Measurements from ENCODE around the gene PCDHB13.
"Not testable (repeated sequence)": the region's sequence is repeated elsewhere in the genome, so short reads cannot be mapped to it uniquely, and the experiment has no call there.

Gene PCDHB13

DNA sequence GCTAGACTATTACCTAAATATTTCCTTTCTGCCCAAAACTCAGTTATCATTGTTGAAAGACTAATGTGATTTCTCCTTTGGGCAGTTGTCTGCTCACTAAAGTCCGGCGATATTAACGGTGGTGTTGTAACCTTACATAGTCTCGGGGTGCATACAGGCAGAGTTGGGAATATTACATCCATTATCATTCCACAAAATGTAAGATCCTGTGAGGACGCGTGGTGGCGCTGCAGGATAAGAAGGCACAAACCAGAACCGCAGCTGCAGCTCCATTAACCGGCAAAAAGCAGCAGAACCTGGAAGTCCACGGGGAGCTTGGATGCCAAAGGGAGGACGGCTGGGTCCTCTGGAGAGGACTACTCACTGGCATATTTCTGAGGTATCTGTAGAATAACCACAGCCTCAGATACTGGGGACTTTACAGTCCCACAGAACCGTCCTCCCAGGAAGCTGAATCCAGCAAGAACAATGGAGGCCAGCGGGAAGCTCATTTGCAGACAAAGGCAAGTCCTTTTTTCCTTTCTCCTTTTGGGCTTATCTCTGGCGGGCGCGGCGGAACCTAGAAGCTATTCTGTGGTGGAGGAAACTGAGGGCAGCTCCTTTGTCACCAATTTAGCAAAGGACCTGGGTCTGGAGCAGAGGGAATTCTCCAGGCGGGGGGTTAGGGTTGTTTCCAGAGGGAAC lies at the start of gene PCDHB13:
TSS of gene PCDHB13 (plus strand) at position 264 of the 684 bp plus-strand sequence. CDS start at position 469, 205 bp downstream.
- peaks cover 74% of the 10 kb centered on the region for H3K27me3 Mint-ChIP-seq

DNA sequence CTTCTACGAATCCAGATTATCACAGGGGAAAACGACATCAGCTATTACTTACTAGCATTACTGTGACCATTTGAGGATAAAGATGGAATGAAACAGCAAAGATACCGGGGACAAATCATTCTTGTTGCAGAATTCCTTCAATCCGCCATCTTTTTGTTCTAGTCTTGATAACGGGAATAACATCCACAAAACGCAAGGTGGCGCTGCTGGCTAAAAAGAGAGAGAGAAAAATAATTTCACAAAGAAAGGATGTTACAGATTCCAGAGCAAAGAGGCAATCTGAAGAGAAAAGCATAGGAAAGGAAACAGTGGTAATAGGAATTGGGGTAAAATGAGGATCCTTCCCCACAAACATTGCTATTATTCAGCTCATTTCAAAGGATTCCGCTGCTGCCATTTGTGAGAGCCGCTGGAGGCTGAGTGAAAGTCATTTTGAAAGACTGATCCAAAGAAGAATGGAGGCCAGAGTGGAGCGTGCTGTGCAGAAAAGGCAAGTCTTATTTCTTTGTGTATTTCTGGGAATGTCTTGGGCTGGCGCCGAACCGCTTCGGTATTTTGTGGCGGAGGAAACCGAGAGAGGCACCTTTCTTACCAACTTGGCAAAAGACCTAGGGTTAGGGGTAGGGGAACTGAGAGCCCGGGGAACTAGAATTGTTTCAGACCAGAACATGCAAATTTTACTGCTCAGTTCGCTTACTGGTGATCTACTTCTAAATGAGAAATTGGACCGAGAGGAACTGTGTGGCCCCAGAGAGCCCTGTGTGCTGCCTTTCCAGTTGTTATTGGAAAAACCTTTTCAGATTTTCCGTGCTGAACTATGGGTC lies 41.1 kb upstream of the PCDHB13 start, which contains the start of gene PCDHB7:
TSS of gene PCDHB7 (plus strand) at position 264 of the 824 bp plus-strand sequence. CDS start at position 456, 192 bp downstream.
- H3K27ac Mint-ChIP-seq: no peak within 1 kb of the TSS
- H3K4me3 Mint-ChIP-seq: no peak within 1 kb of the TSS
- peaks cover 7% of the 10 kb centered on the region for H3K36me3 Mint-ChIP-seq (ENCODE audit: low read depth)
- DNase-seq: no peak
- peaks cover 15% of the 10 kb centered on the region for H3K9me3 Mint-ChIP-seq
- peaks cover 41% of the 10 kb centered on the region for H3K27me3 Mint-ChIP-seq
- H3K4me1 Mint-ChIP-seq (ENCODE audit: low read depth): peaks cover 2% of the 10 kb centered on the region

More for the DNA sequence above, at the start of gene PCDHB13:
- H3K9me3 Mint-ChIP-seq: peaks cover 25% of the 10 kb centered on the region
- H3K4me3 Mint-ChIP-seq; H3K4me1 Mint-ChIP-seq (ENCODE audit: low read depth); DNase-seq; H3K27ac Mint-ChIP-seq: not testable (repeated sequence)
- peaks cover 15% of the 10 kb centered on the region for H3K36me3 Mint-ChIP-seq (ENCODE audit: low read depth)

DNA sequence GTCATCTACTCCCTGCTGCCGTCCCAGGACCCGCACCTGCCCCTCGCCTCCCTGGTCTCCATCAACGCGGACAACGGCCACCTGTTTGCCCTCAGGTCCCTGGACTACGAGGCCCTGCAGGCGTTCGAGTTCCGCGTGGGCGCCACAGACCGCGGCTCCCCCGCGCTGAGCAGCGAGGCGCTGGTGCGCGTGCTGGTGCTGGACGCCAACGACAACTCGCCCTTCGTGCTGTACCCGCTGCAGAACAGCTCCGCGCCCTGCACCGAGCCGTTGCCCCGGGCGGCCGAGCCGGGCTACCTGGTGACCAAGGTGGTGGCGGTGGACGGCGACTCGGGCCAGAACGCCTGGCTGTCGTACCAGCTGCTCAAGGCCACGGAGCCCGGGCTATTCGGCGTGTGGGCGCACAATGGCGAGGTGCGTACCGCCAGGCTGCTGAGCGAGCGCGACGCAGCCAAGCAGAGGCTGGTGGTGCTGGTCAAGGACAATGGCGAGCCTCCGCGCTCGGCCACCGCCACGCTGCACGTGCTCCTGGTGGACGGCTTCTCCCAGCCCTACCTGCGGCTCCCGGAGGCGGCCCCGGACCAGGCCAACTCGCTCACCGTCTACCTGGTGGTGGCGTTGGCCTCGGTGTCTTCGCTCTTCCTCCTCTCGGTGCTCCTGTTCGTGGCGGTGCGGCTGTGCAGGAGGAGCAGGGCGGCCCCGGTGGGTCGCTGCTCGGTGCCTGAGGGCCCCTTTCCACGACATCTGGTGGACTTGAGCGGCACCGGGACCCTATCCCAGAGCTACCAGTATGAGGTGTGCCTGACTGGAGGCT lies 39.2 kb upstream of the PCDHB13 start:
- not testable (repeated sequence) for DNase-seq; H3K36me3 Mint-ChIP-seq (ENCODE audit: low read depth); H3K27ac Mint-ChIP-seq; H3K4me1 Mint-ChIP-seq (ENCODE audit: low read depth); H3K4me3 Mint-ChIP-seq
- H3K9me3 Mint-ChIP-seq: peaks cover 15% of the 10 kb centered on the region
- H3K27me3 Mint-ChIP-seq: peaks cover 27% of the 10 kb centered on the region

DNA sequence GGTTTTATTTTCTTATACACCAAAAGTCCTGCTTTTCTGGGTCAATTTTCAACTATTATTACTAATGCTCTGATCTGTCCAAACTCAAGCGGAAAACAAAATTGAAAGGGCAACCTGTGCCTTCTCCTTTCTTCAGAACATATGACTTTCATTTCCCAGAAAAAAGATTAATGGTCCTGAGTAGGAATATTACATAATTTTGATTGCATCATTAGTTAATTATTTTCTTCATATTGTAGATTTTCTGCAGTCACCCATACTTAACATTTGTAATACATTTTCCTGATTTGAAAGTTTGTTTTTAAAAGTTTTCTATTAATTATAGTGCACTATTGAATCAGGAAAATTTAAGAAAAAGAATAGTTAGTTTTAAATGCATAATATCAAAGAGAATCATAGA lies 37.8 kb upstream of the PCDHB13 start:
- peaks cover 17% of the 10 kb centered on the region for H3K9me3 Mint-ChIP-seq
- peaks cover 2% of the 10 kb centered on the region for H3K4me1 Mint-ChIP-seq (ENCODE audit: low read depth)
- peaks cover 7% of the 10 kb centered on the region for H3K36me3 Mint-ChIP-seq (ENCODE audit: low read depth)
- no peak overlapping the region for H3K4me3 Mint-ChIP-seq
- no peak overlapping the region for H3K27ac Mint-ChIP-seq
- DNase-seq: no peak
- peaks cover 29% of the 10 kb centered on the region for H3K27me3 Mint-ChIP-seq

DNA sequence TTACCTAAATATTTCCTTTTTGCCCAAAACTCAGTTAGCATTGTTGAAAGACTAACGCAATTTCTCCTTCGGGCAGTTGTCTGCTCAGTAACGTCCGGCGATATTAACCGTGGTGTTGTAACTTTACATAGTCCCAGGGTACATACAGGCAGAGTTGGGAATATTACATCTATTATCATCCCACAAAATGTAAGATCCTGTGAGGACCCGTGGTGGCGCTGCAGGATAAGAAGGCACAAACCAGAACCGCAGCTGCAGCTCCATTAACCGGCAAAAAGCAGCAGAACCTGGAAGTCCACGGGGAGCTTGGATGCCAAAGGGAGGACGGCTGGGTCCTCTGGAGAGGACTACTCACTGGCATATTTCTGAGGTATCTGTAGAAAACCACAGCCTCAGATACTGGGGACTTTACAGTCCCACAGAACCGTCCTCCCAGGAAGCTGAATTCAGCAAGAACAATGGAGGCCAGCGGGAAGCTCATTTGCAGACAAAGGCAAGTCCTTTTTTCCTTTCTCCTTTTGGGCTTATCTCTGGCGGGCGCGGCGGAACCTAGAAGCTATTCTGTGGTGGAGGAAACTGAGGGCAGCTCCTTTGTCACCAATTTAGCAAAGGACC lies 36.0 kb upstream of the PCDHB13 start, which contains the start of gene PCDHB8:
TSS of gene PCDHB8 (plus strand) at position 214 of the 615 bp plus-strand sequence. CDS start at position 459, 245 bp downstream.
- not testable (repeated sequence) for H3K27ac Mint-ChIP-seq; H3K4me3 Mint-ChIP-seq; DNase-seq; H3K4me1 Mint-ChIP-seq (ENCODE audit: low read depth); H3K36me3 Mint-ChIP-seq (ENCODE audit: low read depth)
- Mint-ChIP-seq H3K27me3 (peaks cover 40% of the 10 kb centered on the region), H3K9me3 (peaks cover 18% of the 10 kb centered on the region)

DNA sequence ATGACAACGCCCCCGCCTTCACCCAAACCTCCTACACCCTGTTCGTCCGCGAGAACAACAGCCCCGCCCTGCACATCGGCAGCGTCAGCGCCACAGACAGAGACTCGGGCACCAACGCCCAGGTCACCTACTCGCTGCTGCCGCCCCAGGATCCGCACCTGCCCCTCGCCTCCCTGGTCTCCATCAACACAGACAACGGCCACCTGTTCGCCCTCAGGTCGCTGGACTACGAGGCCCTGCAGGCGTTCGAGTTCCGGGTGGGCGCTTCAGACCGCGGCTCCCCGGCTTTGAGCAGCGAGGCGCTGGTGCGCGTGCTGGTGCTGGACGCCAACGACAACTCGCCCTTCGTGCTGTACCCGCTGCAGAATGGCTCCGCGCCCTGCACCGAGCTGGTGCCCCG lies 34.3 kb upstream of the PCDHB13 start:
- not testable (repeated sequence) for DNase-seq; H3K4me3 Mint-ChIP-seq; H3K27ac Mint-ChIP-seq; H3K36me3 Mint-ChIP-seq (ENCODE audit: low read depth); H3K4me1 Mint-ChIP-seq (ENCODE audit: low read depth)
- peaks cover 36% of the 10 kb centered on the region for H3K27me3 Mint-ChIP-seq
- H3K9me3 Mint-ChIP-seq: peaks cover 18% of the 10 kb centered on the region

DNA sequence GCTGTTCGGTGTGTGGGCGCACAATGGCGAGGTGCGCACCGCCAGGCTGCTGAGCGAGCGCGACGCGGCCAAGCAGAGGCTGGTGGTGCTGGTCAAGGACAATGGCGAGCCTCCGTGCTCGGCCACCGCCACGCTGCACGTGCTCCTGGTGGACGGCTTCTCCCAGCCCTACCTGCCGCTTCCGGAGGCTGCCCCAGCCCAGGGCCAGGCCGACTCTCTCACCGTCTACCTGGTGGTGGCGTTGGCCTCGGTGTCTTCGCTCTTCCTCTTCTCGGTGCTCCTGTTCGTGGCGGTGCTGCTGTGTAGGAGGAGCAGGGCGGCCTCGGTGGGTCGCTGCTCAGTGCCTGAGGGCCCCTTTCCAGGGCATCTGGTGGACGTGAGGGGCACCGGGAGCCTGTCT lies 33.8 kb upstream of the PCDHB13 start:
- not testable (repeated sequence) for H3K36me3 Mint-ChIP-seq (ENCODE audit: low read depth); DNase-seq; H3K4me1 Mint-ChIP-seq (ENCODE audit: low read depth); H3K4me3 Mint-ChIP-seq; H3K27ac Mint-ChIP-seq
- H3K9me3 Mint-ChIP-seq: peaks cover 20% of the 10 kb centered on the region
- H3K27me3 Mint-ChIP-seq: peaks cover 41% of the 10 kb centered on the region

DNA sequence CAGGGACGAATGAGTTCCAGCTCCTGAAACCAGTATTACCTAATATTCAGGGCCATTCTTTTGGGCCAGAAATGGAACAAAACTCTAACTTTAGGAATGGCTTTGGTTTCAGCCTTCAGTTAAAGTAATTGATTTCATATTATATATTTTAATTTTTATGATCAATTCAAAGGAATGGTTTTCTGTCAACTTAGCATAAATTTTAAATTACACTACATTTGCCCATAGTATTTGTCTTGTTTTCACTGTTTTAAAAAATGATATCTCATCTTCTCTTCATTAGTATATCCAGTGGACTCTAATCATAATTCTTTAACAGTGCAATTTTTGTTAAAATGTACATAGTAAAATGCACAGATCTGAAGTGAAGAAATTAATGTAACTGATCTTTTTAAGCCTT lies 33.4 kb upstream of the PCDHB13 start:
- Mint-ChIP-seq H3K4me1 (ENCODE audit: low read depth) (no peaks in the 10 kb centered on the region), H3K36me3 (ENCODE audit: low read depth) (peaks cover 6% of the 10 kb centered on the region), H3K27ac (no peak overlapping the region), H3K27me3 (peaks cover 45% of the 10 kb centered on the region), H3K4me3 (no peak overlapping the region), H3K9me3 (peaks cover 17% of the 10 kb centered on the region)
- no peak for DNase-seq

DNA sequence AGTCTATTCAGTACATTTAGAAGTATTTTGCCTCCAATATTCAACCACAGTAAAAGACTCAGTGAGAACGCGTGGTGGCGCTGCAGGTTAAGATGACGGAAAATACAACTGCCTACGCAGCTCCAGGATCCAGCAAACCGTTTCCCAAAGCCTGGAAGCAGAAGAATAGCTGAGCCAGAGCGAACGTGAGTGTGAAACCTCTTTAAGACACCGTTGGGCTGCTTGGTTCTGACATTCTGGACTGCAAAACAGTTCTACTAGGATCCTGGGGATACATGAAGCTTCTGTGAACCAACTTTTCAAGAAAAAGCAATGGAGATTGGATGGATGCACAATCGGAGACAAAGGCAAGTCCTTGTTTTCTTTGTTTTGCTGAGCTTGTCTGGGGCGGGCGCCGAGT lies 31.5 kb upstream of the PCDHB13 start, which contains the start of gene PCDHB16:
TSS of gene PCDHB16 (plus strand) at position 140 of the 400 bp plus-strand sequence. CDS start at position 313, 173 bp downstream.
- peaks cover 17% of the 10 kb centered on the region for H3K9me3 Mint-ChIP-seq
- H3K4me3 Mint-ChIP-seq: no peak within 1 kb of the TSS
- no peak for DNase-seq
- H3K36me3 Mint-ChIP-seq (ENCODE audit: low read depth): peaks cover 6% of the 10 kb centered on the region
- peaks cover 3% of the 10 kb centered on the region for H3K4me1 Mint-ChIP-seq (ENCODE audit: low read depth)
- H3K27ac Mint-ChIP-seq: no peak within 1 kb of the TSS
- H3K27me3 Mint-ChIP-seq: peaks cover 61% of the 10 kb centered on the region

DNA sequence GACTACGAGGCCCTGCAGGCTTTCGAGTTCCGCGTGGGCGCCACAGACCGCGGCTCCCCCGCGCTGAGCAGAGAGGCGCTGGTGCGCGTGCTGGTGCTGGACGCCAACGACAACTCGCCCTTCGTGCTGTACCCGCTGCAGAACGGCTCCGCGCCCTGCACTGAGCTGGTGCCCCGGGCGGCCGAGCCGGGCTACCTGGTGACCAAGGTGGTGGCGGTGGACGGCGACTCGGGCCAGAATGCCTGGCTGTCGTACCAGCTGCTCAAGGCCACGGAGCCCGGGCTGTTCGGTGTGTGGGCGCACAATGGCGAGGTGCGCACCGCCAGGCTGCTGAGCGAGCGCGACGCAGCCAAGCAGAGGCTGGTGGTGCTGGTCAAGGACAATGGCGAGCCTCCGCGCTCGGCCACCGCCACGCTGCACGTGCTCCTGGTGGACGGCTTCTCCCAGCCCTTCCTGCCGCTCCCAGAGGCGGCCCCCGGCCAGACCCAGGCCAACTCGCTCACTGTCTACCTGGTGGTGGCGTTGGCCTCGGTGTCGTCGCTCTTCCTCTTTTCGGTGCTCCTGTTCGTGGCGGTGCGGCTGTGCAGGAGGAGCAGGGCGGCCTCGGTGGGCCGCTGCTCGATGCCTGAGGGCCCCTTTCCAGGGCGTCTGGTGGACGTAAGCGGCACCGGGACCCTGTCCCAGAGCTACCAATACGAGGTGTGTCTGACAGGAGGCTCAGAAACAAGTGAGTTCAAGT lies 29.4 kb upstream of the PCDHB13 start:
- H3K27ac Mint-ChIP-seq; H3K4me3 Mint-ChIP-seq; H3K4me1 Mint-ChIP-seq (ENCODE audit: low read depth); DNase-seq: not testable (repeated sequence)
- Mint-ChIP-seq H3K36me3 (ENCODE audit: low read depth) (peaks cover 11% of the 10 kb centered on the region), H3K27me3 (peaks cover 76% of the 10 kb centered on the region), H3K9me3 (peaks cover 24% of the 10 kb centered on the region)

DNA sequence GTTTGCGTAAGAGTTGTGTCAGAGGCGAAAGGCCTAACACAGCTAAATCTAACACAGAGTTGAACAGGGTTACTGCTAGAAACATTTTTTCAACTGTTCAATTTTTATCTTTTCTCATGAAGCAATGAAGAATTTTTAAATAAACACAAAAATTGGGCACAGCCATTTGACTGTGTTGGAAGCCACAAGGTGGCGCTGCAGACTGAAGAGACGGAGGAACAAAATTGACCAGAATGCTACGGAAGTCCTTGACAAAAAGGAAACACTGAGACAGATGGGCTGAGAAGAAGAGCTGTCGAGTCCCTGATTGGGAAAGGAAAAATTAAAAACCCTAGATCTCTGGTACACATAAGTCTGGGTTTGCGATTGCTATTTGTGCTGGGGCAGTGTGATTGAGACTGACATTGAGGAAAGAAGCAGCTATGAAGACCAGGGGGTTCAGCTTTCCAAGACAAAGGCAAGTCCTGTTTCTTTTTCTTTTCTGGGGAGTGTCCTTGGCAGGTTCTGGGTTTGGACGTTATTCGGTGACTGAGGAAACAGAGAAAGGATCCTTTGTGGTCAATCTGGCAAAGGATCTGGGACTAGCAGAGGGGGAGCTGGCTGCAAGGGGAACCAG lies 26.7 kb upstream of the PCDHB13 start, which contains the start of gene PCDHB9:
TSS of gene PCDHB9 (plus strand) at position 265 of the 616 bp plus-strand sequence. CDS start at position 423, 158 bp downstream.
- Mint-ChIP-seq H3K4me3 (no peak within 1 kb of the TSS), H3K27me3 (peaks cover 83% of the 10 kb centered on the region), H3K9me3 (peaks cover 27% of the 10 kb centered on the region), H3K4me1 (ENCODE audit: low read depth) (peaks cover 3% of the 10 kb centered on the region), H3K36me3 (ENCODE audit: low read depth) (peaks cover 13% of the 10 kb centered on the region), H3K27ac (no peak within 1 kb of the TSS)
- DNase-seq: no peak

DNA sequence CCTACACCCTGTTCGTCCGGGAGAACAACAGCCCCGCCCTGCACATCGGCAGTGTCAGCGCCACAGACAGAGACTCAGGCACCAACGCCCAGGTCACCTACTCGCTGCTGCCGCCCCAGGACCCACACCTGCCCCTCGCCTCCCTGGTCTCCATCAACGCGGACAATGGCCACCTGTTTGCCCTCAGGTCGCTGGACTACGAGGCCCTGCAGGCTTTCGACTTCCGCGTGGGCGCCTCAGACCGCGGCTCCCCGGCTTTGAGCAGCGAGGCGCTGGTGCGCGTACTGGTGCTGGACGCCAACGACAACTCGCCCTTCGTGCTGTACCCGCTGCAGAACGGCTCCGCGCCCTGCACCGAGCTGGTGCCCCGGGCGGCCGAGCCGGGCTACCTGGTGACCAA lies 25.0 kb upstream of the PCDHB13 start:
- Mint-ChIP-seq H3K9me3 (peaks cover 29% of the 10 kb centered on the region), H3K27me3 (peaks cover 82% of the 10 kb centered on the region), H3K36me3 (ENCODE audit: low read depth) (peaks cover 14% of the 10 kb centered on the region)
- not testable (repeated sequence) for H3K4me3 Mint-ChIP-seq; DNase-seq; H3K27ac Mint-ChIP-seq; H3K4me1 Mint-ChIP-seq (ENCODE audit: low read depth)

DNA sequence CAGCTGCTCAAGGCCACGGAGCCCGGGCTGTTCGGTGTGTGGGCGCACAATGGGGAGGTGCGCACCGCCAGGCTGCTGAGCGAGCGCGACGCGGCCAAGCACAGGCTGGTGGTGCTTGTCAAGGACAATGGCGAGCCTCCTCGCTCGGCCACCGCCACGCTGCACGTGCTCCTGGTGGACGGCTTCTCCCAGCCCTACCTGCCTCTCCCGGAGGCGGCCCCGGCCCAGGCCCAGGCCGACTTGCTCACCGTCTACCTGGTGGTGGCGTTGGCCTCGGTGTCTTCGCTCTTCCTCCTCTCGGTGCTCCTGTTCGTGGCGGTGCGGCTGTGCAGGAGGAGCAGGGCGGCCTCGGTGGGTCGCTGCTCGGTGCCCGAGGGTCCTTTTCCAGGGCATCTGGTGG lies 24.6 kb upstream of the PCDHB13 start:
- H3K27ac Mint-ChIP-seq; DNase-seq; H3K4me3 Mint-ChIP-seq; H3K4me1 Mint-ChIP-seq (ENCODE audit: low read depth): not testable (repeated sequence)
- Mint-ChIP-seq H3K27me3 (peaks cover 82% of the 10 kb centered on the region), H3K9me3 (peaks cover 29% of the 10 kb centered on the region), H3K36me3 (ENCODE audit: low read depth) (peaks cover 14% of the 10 kb centered on the region)
